ENCODE data around the gene PPP6R2. TPM values are rescaled to one million over a fixed set of nuclear protein-coding genes. Genes with fewer than 3 reads are reported as not detected.

Gene PPP6R2
- total and polyA plus RNA-seq, 9 of the 15 experiments (the other 6 are each of a cell fraction or from before 2014, with no cell fraction given) = 0.32 to 39.8 (median 21.4) TPM

DNA sequence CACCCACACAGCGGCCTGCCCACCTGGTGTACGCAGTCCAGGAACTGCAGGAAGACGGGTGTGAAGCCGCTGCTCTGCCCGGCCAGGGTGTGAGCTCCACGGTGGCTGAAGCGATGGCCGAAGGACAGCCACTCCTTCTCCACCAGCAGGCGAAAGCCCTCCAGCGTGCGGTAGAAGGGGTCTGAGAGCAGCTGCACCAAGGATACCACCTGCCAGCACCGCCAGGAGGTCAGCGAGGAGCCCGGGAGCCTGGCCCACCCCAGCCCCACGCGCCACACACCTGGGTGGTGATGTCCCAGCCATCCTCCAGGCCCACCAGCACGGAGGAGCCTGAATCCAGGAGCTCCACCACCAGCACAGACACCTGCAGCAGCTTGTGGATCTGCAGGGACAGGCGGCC, 112.1 kb downstream of the PPP6R2 start (continued):
- TF ChIP-seq CBX2 (IDR thresholded peaks at IDR 0.05; ENCODE audit: insufficient read depth, low read length, poor library complexity, severe bottlenecking) (no peak), STAT5A (IDR thresholded peaks at IDR 0.05; ENCODE audit: borderline replicate concordance, low read length) (no peak), NR3C1 (CRISPR knock-in tag; IDR thresholded peaks at IDR 0.05) (no peak), RCOR1 (IDR thresholded peaks at IDR 0.05; ENCODE audit: borderline replicate concordance in 1 of 2, low read depth in 2 of 2, low read length in 2 of 2) (no peak)

DNA sequence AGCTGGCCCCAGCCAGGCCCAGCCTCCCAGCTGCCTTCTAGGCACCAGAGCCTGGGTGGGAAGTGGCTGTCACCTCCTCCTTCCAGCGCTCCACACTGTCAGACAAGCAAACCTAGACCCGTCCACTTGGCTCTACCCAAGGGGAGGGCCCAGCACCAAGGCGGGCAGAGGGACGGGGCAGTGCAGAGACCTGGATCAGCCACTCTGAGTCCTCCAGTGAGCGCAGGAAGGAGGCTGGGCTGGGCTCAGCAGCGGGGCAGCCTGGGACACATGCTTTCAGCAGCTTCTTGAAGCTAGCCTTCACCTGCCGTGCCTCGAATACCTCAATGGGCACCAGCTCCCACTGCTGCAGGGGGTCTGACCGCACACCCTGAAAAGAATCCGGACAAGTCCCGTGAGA, 112.9 kb downstream of the PPP6R2 start:
- H3K79me2 ChIP-seq (ENCODE audit: control insufficient read depth, insufficient read depth, low read length) = no peaks in the 10 kb centered on the region
- 100% methylated on average over 4 of the region's 11 CpGs for WGBS (ENCODE audit: insufficient coverage, low coverage, missing lambda C conversion rate)
- H3K4me3 ChIP-seq = no peak overlapping the region
- no peak overlapping the region for H2AFZ ChIP-seq (ENCODE audit: low read depth, low read length)
- no peaks in the 10 kb centered on the region for H4K20me1 ChIP-seq (replicated peaks; ENCODE audit: control insufficient read depth, insufficient read depth, low read length)
- FAIRE-seq (no peak), DNase-seq (ENCODE audit: extremely low read depth in 1 of 4, low spot score in 3 of 4) (no peak), ATAC-seq (no peak)
- H3K27me3 ChIP-seq (ENCODE audit: control insufficient read depth in 2 of 2, insufficient read depth in 2 of 2, low read length in 2 of 2) = no peaks in the 10 kb centered on the region
- H3K27ac ChIP-seq (ENCODE audit: extremely low read depth, low read depth, low read length) = no peak overlapping the region
- intact Hi-C loops (cut with micrococcal nuclease) = no loop called here
- H3K9ac ChIP-seq (ENCODE audit: insufficient read depth in 1 of 2, low read depth in 2 of 2, low read length in 2 of 2) = no peak overlapping the region
- POLR2A ChIA-PET = no interaction called here
- in situ Hi-C loops (cut with MboI) = no loop called here
- CTCF ChIA-PET (ENCODE audit: low intra/inter-chr PET ratio) = no interaction called here
- no peak overlapping the region for H3K4me2 ChIP-seq (ENCODE audit: insufficient read depth, low read length)
- H3K4me1 ChIP-seq (replicated peaks in 1 of 2; ENCODE audit: control insufficient read depth in 2 of 2, insufficient read depth in 2 of 2, low read length in 2 of 2) = peaks cover 0 to 4% of the 10 kb centered on the region in 2 experiments; a peak in 2 of 5 replicates
- H3K9me3 ChIP-seq (replicated peaks; ENCODE audit: control insufficient read depth, insufficient read depth, low read depth, low read length) = no peaks in the 10 kb centered on the region
- no peaks in the 10 kb centered on the region for H3K9me1 ChIP-seq (ENCODE audit: control insufficient read depth, insufficient read depth, low read length)
- no TSS peak for BruUV-seq (replicated peaks)
- H3K36me3 ChIP-seq (ENCODE audit: control insufficient read depth, insufficient read depth, low read length) = peaks cover 51% of the 10 kb centered on the region; the same call in 1 of the 3 replicates
- TF ChIP-seq KLF6 (CRISPR knock-in tag; IDR thresholded peaks at IDR 0.05; ENCODE audit: borderline replicate concordance) (no peak), SMAD4 (CRISPR knock-in tag; conservative IDR thresholded peaks at IDR 0.05) (no peak), ZNF507 (tag; conservative IDR thresholded peaks at IDR 0.05) (no peak), L3MBTL2 (IDR thresholded peaks at IDR 0.05) (no peak), CREBBP (IDR thresholded peaks at IDR 0.05; ENCODE audit: low read depth, low read length) (no peak), RBM25 (IDR thresholded peaks at IDR 0.05; ENCODE audit: low read depth, low read length, severe bottlenecking) (no peak), BDP1 (IDR thresholded peaks at IDR 0.05; ENCODE audit: insufficient read depth, insufficient read length) (no peak), ZNF316 (IDR thresholded peaks at IDR 0.05) (no peak), ASH1L (IDR thresholded peaks at IDR 0.05; ENCODE audit: borderline replicate concordance, low read depth, partially characterized antibody) (no peak), LCOR (CRISPR knock-in tag; IDR thresholded peaks at IDR 0.05) (no peak), ETV1 (tag; conservative IDR thresholded peaks at IDR 0.05; ENCODE audit: low read depth) (no peak)
- TF ChIP-seq, protein P1, sequence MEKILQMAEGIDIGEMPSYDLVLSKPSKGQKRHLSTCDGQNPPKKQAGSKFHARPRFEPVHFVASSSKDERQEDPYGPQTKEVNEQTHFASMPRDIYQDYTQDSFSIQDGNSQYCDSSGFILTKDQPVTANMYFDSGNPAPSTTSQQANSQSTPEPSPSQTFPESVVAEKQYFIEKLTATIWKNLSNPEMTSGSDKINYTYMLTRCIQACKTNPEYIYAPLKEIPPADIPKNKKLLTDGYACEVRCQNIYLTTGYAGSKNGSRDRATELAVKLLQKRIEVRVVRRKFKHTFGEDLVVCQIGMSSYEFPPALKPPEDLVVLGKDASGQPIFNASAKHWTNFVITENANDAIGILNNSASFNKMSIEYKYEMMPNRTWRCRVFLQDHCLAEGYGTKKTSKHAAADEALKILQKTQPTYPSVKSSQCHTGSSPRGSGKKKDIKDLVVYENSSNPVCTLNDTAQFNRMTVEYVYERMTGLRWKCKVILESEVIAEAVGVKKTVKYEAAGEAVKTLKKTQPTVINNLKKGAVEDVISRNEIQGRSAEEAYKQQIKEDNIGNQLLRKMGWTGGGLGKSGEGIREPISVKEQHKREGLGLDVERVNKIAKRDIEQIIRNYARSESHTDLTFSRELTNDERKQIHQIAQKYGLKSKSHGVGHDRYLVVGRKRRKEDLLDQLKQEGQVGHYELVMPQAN (IDR thresholded peaks at IDR 0.05; ENCODE audit: borderline replicate concordance) = no peak
